ENCODE data around the gene LIMK2.

The LIMK2 gene

GRCh38 chr22:31284281-31285155 lies 72.4 kb downstream of the LIMK2 start:
- H3K4me3 ChIP-seq (ENCODE audit: low read length), result no peak overlapping the region
- no peak for TF ChIP-seq CTCF (IDR thresholded peaks at IDR 0.05; ENCODE audit: insufficient read depth, low read depth, low read length, missing control alignments)
- no peak for DNase-seq (ENCODE audit: low read depth)

- H3K4me3 ChIP-seq (ENCODE audit: low read length), result no peak overlapping the region
- no peak for TF ChIP-seq CTCF (IDR thresholded peaks at IDR 0.05; ENCODE audit: insufficient read depth, low read depth, low read length, missing control alignments)
- DNase-seq (ENCODE audit: low read depth), result no peak
These were observed 74.5 kb downstream of the LIMK2 start for GRCh38 chr22:31286360-31287255.

GRCh38 chr22:31287818-31288495 lies 75.9 kb downstream of the LIMK2 start:
- DNase-seq (ENCODE audit: low read depth), result no peak
- no peak overlapping the region for H3K4me3 ChIP-seq (ENCODE audit: low read length)
- TF ChIP-seq CTCF (IDR thresholded peaks at IDR 0.05; ENCODE audit: insufficient read depth, low read depth, low read length, missing control alignments), result no peak

- TF ChIP-seq CTCF (IDR thresholded peaks at IDR 0.05; ENCODE audit: insufficient read depth, low read depth, low read length, missing control alignments), result no peak
- no peak for DNase-seq (ENCODE audit: low read depth)
- no peak overlapping the region for H3K4me3 ChIP-seq (ENCODE audit: low read length)
These were observed 76.6 kb downstream of the LIMK2 start for GRCh38 chr22:31288496-31289240.

GRCh38 chr22:31289344-31289743 lies 77.2 kb downstream of the LIMK2 start:
- DNase-seq (ENCODE audit: low read depth), result no peak
- H3K4me3 ChIP-seq (ENCODE audit: low read length), result no peak overlapping the region
- no peak for TF ChIP-seq CTCF (IDR thresholded peaks at IDR 0.05; ENCODE audit: insufficient read depth, low read depth, low read length, missing control alignments)
